Smooth muscle cell (in vitro differentiated cells): ENCODE data around the gene ZBTB34. TPM values are rescaled to one million over a fixed set of nuclear protein-coding genes. Genes with fewer than 3 reads are reported as not detected.

Experiments used
- DNase-seq: peaks from one replicate; lab custom pipeline; 2025; ENCODE audit not compliant: unreplicated experiment; lab: John Stamatoyannopoulos, UW
- H2AFZ ChIP-seq: fragments of 200-600 bp; sonication (generic); 2 replicates; pipeline ENCODE4 v1.6.0; 2016; ENCODE audit warnings: antibody characterized with exemption, low read depth, mild to moderate bottlenecking
- H3F3A ChIP-seq: fragments of 200-600 bp; sonication (generic); 2 replicates; pipeline ENCODE4 v1.6.0; 2017; ENCODE audit warnings: antibody characterized with exemption, low read depth
- H3K27ac ChIP-seq: fragments of 200-600 bp; sonication (generic); 2 replicates; pipeline ENCODE4 v1.5.1; 2016; ENCODE audit warnings: low read depth, mild to moderate bottlenecking
- H3K27me3 ChIP-seq: fragments of 200-600 bp; sonication (generic); 2 replicates; pipeline ENCODE4 v1.6.1; 2016; ENCODE audit warnings: low read depth, mild to moderate bottlenecking
- H3K36me3 ChIP-seq: fragments of 200-600 bp; sonication (generic); 2 replicates; pipeline ENCODE4 v1.5.1; 2016; ENCODE audit warnings: low read depth
- H3K4me1 ChIP-seq: fragments of 200-600 bp; sonication (generic); 2 replicates; pipeline ENCODE4 v1.5.1; 2016; ENCODE audit warnings: low read depth
- H3K4me2 ChIP-seq: fragments of 200-600 bp; sonication (generic); 2 replicates; pipeline ENCODE4 v1.6.0; 2016; ENCODE audit warnings: mild to moderate bottlenecking
- H3K4me3 ChIP-seq: fragments of 200-600 bp; sonication (generic); 2 replicates; pipeline ENCODE4 v1.5.1; 2016; ENCODE audit warnings: mild to moderate bottlenecking
- H3K79me2 ChIP-seq: fragments of 200-600 bp; sonication (generic); 2 replicates; pipeline ENCODE4 v1.6.0; 2016; ENCODE audit warnings: low read depth, mild to moderate bottlenecking
- H3K9ac ChIP-seq: fragments of 200-600 bp; sonication (generic); 2 replicates; pipeline ENCODE4 v1.6.0; 2016; ENCODE audit warnings: low read depth
- H3K9me3 ChIP-seq: fragments of 200-600 bp; sonication (generic); replicated peaks from 2 replicates; pipeline ENCODE4 v1.5.1; 2016; ENCODE audit warnings: low read depth
- H4K20me1 ChIP-seq: fragments of 200-600 bp; sonication (generic); 2 replicates; pipeline ENCODE4 v1.6.0; 2016; ENCODE audit warnings: low read depth
- WGBS: methylation state at CpG from one replicate; pipeline ENCODE4 v1.1.7; 2016; ENCODE audit warnings: low lambda C conversion rate; 5-methylcytosine and 5-hydroxymethylcytosine counted together
- polyA plus RNA-seq: library from polyadenylated mRNA; unstranded; fragments of >200 nt; fragmentation: Nextera tagmentation; extraction: Ambion mirVana; gene quantifications from 2 replicates; pipeline ENCODE4 v1.2.1, GENCODE V29; 2016
- total RNA-seq: library from RNA; depleted of rRNA; stranded (reverse); fragments of >200 nt; gene quantifications from 2 replicates; pipeline ENCODE4 v1.2.3, GENCODE V29; 2014
- TF ChIP-seq, protein P1 (sequence below): fragments of 200-600 bp; sonication (generic); IDR thresholded peaks from 2 replicates; pipeline ENCODE4 v1.5.1; 2017; ENCODE audit warnings: borderline replicate concordance, mild to moderate bottlenecking, antibody characterized with exemption; ENCODE audit not compliant: insufficient read depth, poor library complexity, severe bottlenecking

Gene ZBTB34
- total and polyA plus RNA-seq, 2 experiments from 2014 or later, result 6.3 to 17.8 TPM

DNA sequence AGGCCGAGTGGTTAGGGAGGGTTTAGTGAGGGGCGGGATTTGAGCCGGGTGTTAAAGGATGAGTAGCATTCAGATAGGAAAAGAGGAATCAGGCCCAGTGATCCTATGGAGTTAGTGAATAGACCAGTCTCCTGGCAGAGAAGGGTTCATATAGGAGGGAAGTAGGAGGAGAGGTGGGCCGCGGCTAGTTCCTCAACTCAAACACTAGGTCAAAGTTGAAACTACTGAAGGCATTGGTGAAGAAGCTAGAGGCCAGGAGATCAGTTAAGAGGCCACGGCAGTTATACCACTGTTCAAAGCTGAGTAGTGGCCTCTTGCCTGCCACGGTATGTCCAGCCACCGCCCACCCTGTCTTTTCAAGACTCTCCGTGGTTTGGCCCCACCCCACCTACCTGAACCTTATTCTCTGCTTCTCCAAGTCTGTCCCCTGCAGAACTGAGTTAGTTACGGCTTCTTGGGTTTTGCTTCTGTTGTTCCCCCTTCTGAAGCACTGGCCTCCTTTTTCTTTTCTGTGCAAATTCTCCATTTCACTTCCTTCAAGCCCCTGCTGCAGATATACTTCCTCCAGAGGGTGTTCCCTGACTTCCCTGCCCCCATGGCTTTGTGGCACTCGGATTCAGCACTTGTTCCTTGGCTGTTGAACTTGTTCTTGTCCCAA is 1.8 kb downstream of the ZBTB34 start:
- Histone ChIP-seq H4K20me1 (peaks cover 57% of the 10 kb centered on the region), H3K27me3 (peaks cover 13% of the 10 kb centered on the region), H3K27ac (peak overlapping the region; percentile 44), H3K4me3 (peak overlapping the region; percentile 92), H3K79me2 (peaks cover 64% of the 10 kb centered on the region), H2AFZ (no peak overlapping the region), H3K36me3 (no peaks in the 10 kb centered on the region), H3F3A (no peaks in the 10 kb centered on the region), H3K9ac (peak overlapping the region; percentile 83), H3K9me3 (no peaks in the 10 kb centered on the region), H3K4me2 (peak overlapping the region; percentile 84), H3K4me1 (peaks cover 16% of the 10 kb centered on the region)
- DNase-seq, result no peak
- TF ChIP-seq, protein P1, sequence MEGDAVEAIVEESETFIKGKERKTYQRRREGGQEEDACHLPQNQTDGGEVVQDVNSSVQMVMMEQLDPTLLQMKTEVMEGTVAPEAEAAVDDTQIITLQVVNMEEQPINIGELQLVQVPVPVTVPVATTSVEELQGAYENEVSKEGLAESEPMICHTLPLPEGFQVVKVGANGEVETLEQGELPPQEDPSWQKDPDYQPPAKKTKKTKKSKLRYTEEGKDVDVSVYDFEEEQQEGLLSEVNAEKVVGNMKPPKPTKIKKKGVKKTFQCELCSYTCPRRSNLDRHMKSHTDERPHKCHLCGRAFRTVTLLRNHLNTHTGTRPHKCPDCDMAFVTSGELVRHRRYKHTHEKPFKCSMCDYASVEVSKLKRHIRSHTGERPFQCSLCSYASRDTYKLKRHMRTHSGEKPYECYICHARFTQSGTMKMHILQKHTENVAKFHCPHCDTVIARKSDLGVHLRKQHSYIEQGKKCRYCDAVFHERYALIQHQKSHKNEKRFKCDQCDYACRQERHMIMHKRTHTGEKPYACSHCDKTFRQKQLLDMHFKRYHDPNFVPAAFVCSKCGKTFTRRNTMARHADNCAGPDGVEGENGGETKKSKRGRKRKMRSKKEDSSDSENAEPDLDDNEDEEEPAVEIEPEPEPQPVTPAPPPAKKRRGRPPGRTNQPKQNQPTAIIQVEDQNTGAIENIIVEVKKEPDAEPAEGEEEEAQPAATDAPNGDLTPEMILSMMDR, result no peak
- 48% methylated on average over 11 of the region's 11 CpGs for WGBS

DNA sequence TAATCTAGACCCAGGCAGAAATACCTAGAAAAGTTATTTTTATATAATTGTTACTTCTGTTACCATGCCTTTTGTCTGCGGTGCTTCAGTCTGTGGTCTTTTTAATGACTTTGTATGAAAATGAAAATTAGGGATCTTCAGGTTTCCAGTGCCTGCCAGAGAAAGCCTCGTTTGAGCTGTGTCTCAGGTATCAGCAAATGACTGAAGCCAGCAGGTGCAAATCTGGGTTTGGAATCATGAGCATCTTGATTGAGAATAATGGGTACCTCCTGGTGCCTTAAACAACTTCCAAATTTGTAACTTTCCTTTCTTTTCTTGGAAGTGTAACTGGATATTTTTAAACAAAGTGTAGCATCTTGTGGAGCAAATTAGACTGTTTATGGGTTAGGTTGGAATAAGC is 4.3 kb downstream of the ZBTB34 start:
- WGBS, result 91% methylated on average over 2 of the region's 2 CpGs
- Histone ChIP-seq H3K4me3 (no peak overlapping the region), H3K9ac (no peak overlapping the region), H3F3A (no peaks in the 10 kb centered on the region), H3K4me1 (peaks cover 16% of the 10 kb centered on the region), H3K27me3 (no peaks in the 10 kb centered on the region), H4K20me1 (peaks cover 82% of the 10 kb centered on the region), H3K36me3 (no peaks in the 10 kb centered on the region), H3K9me3 (no peaks in the 10 kb centered on the region), H3K27ac (no peak overlapping the region), H2AFZ (no peak overlapping the region), H3K4me2 (no peak overlapping the region), H3K79me2 (peaks cover 90% of the 10 kb centered on the region)
- TF ChIP-seq, protein P1, result no peak
- no peak for DNase-seq

DNA sequence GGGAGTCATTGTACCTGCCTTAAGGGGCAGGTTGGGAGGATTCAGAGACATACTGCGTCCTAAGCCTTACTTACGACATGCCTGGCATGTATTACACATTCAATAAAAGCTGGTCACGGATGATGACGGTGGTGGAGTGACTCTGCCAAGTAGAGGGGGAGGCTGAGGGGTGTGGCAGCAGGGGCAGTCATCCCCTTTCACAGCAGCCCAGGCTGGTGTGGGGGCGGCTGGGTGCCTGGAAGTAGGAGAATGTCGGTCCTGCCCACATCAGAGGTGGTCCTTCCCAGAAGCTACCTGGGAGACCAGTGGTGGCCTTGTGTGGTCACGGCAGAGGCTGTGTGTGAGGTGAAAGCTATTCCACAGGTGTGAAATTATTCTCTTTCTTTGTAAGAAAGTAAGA is 8.9 kb downstream of the ZBTB34 start:
- Histone ChIP-seq H3K79me2 (peaks cover 90% of the 10 kb centered on the region), H3F3A (no peaks in the 10 kb centered on the region), H3K9ac (no peak overlapping the region), H3K27ac (no peak overlapping the region), H3K36me3 (no peaks in the 10 kb centered on the region), H3K9me3 (no peaks in the 10 kb centered on the region), H4K20me1 (peaks cover 100% of the 10 kb centered on the region), H3K4me1 (no peaks in the 10 kb centered on the region), H2AFZ (no peak overlapping the region), H3K4me2 (no peak overlapping the region), H3K4me3 (no peak overlapping the region), H3K27me3 (no peaks in the 10 kb centered on the region)
- DNase-seq, result no peak
- WGBS, result 93% methylated on average over 7 of the region's 7 CpGs
- TF ChIP-seq, protein P1, result no peak

DNA sequence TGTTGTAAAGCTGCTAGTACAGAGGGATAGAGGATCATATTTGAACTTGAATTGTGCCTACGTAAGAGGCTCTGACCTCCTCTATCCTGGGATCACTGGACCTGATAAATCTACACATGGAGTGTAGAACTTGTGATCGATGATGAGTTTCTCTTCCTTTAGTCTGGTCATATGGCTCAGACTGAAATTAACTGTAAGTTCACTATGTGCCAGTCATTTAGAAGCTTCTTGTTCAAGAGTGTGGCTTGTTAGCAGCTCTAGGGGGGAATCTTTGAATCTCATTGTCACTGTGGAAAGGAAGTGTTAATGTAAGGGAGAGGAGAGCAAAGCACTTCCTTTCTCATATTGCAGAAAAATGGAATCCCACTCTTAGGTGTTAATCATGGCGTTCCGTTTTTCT is 12.1 kb downstream of the ZBTB34 start:
- peaks cover 8% of the 10 kb centered on the region for H3F3A ChIP-seq
- no peak overlapping the region for H3K9ac ChIP-seq
- DNase-seq, result no peak
- no peaks in the 10 kb centered on the region for H3K36me3 ChIP-seq
- TF ChIP-seq, protein P1, result no peak
- peaks cover 98% of the 10 kb centered on the region for H4K20me1 ChIP-seq
- H2AFZ ChIP-seq, result no peak overlapping the region
- H3K4me2 ChIP-seq, result no peak overlapping the region
- WGBS, result 91% methylated on average over 4 of the region's 4 CpGs
- H3K27ac ChIP-seq, result no peak overlapping the region
- no peaks in the 10 kb centered on the region for H3K27me3 ChIP-seq
- H3K79me2 ChIP-seq, result peaks cover 72% of the 10 kb centered on the region
- no peaks in the 10 kb centered on the region for H3K4me1 ChIP-seq
- no peak overlapping the region for H3K4me3 ChIP-seq
- H3K9me3 ChIP-seq, result no peaks in the 10 kb centered on the region
